Measurements from ENCODE around the gene MLIP. TPM values are rescaled to one million over a fixed set of nuclear protein-coding genes. Genes with fewer than 3 reads are reported as not detected.

MLIP gene
- total RNA-seq, 4 donors from 2014 or later: 0.54 to 0.62 TPM; not detected in 2

DNA sequence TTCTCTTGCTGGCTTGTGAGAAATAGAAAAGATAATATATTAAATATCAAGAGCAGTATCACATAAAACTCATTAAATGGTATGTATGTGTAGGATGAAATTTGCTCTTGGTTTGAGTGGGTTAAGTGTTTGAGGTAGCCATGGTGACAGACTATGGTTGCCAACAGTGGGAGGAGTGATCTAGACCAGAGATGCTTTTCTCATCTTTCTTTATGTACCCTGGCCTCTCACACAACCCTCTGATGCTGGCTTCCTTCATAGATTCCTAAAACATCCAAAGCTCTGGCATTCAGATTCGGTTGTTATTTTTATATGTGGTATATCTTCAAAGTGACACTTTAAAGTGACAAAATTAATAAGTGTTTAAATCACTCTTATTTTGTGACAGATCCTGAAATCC lies 9.0 kb upstream of the MLIP start:
- H3K36me3 ChIP-seq: no peaks in the 10 kb centered on the region
- H3K4me3 ChIP-seq: no peak overlapping the region
- ATAC-seq: no peak
- 36 to 44% methylated on average over 1 of the region's 1 CpG for WGBS, 2 donors (ENCODE audit: low coverage in 1 of 2)
- H3K27ac ChIP-seq: no peak overlapping the region
- H3K9me3 ChIP-seq: no peaks in the 10 kb centered on the region
- H3K27me3 ChIP-seq: no peaks in the 10 kb centered on the region
- no peaks in the 10 kb centered on the region for H3K4me1 ChIP-seq
- TF ChIP-seq EP300 (IDR thresholded peaks at IDR 0.05) (no peak), POLR2A (IDR thresholded peaks at IDR 0.05) (no peak), POLR2AphosphoS5 (IDR thresholded peaks at IDR 0.05) (no peak)
- TF ChIP-seq, protein P1, sequence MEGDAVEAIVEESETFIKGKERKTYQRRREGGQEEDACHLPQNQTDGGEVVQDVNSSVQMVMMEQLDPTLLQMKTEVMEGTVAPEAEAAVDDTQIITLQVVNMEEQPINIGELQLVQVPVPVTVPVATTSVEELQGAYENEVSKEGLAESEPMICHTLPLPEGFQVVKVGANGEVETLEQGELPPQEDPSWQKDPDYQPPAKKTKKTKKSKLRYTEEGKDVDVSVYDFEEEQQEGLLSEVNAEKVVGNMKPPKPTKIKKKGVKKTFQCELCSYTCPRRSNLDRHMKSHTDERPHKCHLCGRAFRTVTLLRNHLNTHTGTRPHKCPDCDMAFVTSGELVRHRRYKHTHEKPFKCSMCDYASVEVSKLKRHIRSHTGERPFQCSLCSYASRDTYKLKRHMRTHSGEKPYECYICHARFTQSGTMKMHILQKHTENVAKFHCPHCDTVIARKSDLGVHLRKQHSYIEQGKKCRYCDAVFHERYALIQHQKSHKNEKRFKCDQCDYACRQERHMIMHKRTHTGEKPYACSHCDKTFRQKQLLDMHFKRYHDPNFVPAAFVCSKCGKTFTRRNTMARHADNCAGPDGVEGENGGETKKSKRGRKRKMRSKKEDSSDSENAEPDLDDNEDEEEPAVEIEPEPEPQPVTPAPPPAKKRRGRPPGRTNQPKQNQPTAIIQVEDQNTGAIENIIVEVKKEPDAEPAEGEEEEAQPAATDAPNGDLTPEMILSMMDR (IDR thresholded peaks at IDR 0.05): no peak

GRCh38 chr6:54103497-54103896 lies 7.7 kb upstream of the MLIP start:
- no peak for ATAC-seq
- Histone ChIP-seq H3K36me3 (no peaks in the 10 kb centered on the region), H3K27ac (no peak overlapping the region), H3K4me1 (peaks cover 0 to 8% (median 0%) of the 10 kb centered on the region in 3 donors), H3K27me3 (no peaks in the 10 kb centered on the region), H3K4me3 (no peak overlapping the region), H3K9me3 (no peaks in the 10 kb centered on the region)
- 79 to 89% methylated on average over 3 of the region's 3 CpGs for WGBS, 2 donors (ENCODE audit: low coverage in 1 of 2)
- TF ChIP-seq EP300 (IDR thresholded peaks at IDR 0.05) (no peak), POLR2A (IDR thresholded peaks at IDR 0.05) (no peak), POLR2AphosphoS5 (IDR thresholded peaks at IDR 0.05) (no peak)
- TF ChIP-seq, protein P1 (IDR thresholded peaks at IDR 0.05): no peak

- H3K9me3 ChIP-seq: no peaks in the 10 kb centered on the region
- H3K4me1 ChIP-seq: peaks cover 0 to 8% (median 3%) of the 10 kb centered on the region in 3 donors
- ATAC-seq: no peak
- H3K27ac ChIP-seq: no peak overlapping the region
- no peak overlapping the region for H3K4me3 ChIP-seq
- no peaks in the 10 kb centered on the region for H3K27me3 ChIP-seq
- TF ChIP-seq, protein P1 (IDR thresholded peaks at IDR 0.05): no peak
- no peak for TF ChIP-seq POLR2A (IDR thresholded peaks at IDR 0.05)
- no peak for TF ChIP-seq EP300 (IDR thresholded peaks at IDR 0.05)
- TF ChIP-seq POLR2AphosphoS5 (IDR thresholded peaks at IDR 0.05): no peak
- H3K36me3 ChIP-seq: no peaks in the 10 kb centered on the region
Measured at GRCh38 chr6:54106727-54107126, 4.5 kb upstream of the MLIP start.

GRCh38 chr6:54107470-54108090 lies 3.7 kb upstream of the MLIP start:
- WGBS, 2 donors (ENCODE audit: low coverage in 1 of 2): 21 to 46% methylated on average over 3 to 7 of the region's 8 CpGs
- Histone ChIP-seq H3K4me3 (no peak overlapping the region), H3K4me1 (peaks cover 0 to 8% (median 3%) of the 10 kb centered on the region in 3 donors), H3K27me3 (no peaks in the 10 kb centered on the region), H3K27ac (no peak overlapping the region), H3K9me3 (no peaks in the 10 kb centered on the region), H3K36me3 (no peaks in the 10 kb centered on the region)
- no peak for ATAC-seq
- no peak for TF ChIP-seq POLR2A (IDR thresholded peaks at IDR 0.05)
- TF ChIP-seq POLR2AphosphoS5 (IDR thresholded peaks at IDR 0.05): no peak
- no peak for TF ChIP-seq EP300 (IDR thresholded peaks at IDR 0.05)
- TF ChIP-seq, protein P1 (IDR thresholded peaks at IDR 0.05): no peak

DNA sequence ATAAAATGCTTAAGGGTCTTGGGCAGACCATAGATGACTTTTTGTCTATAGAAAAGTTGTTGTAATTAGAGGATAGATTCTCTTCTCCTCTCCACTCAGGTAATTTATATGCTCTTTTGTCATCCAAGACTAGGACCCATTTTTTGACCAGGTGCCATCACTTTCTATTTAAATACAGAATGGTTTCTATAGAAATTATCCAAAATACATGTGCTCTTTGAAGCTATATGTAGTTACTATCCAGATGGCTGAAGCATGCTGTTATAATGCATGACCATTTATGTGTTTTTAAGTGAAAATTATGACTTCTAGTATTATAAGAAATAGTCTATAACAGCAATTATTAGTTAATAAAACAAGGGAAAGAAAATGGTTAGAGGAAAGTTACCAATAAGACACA lies 3.0 kb upstream of the MLIP start:
- TF ChIP-seq, protein P1 (IDR thresholded peaks at IDR 0.05): no peak
- TF ChIP-seq POLR2A (IDR thresholded peaks at IDR 0.05) (no peak), POLR2AphosphoS5 (IDR thresholded peaks at IDR 0.05) (no peak), EP300 (IDR thresholded peaks at IDR 0.05) (no peak)
- no peaks in the 10 kb centered on the region for H3K9me3 ChIP-seq
- H3K4me1 ChIP-seq: peaks cover 0 to 8% (median 3%) of the 10 kb centered on the region in 3 donors
- H3K27ac ChIP-seq: no peak overlapping the region
- H3K27me3 ChIP-seq: no peaks in the 10 kb centered on the region
- ATAC-seq: no peak
- H3K4me3 ChIP-seq: no peak overlapping the region
- no peaks in the 10 kb centered on the region for H3K36me3 ChIP-seq

Data from gastroesophageal sphincter (tissue), 4 donors.